GM23338 (cell line): ENCODE data around the gene PRKAR1B. TPM values are rescaled to one million over a fixed set of nuclear protein-coding genes. Genes with fewer than 3 reads are reported as not detected.

Experiments used
- ATAC-seq: fragments of 200-7000 bp; cut with Tn5 transposase; 3 replicates; pipeline ENCODE4 v1.9.1; 2020
- DNase-seq: peaks from one replicate; pipeline ENCODE4 v3.0.0-alpha.2; 2015; ENCODE audit warnings: low spot score
- H2AFZ ChIP-seq: fragments of 200-600 bp; sonication (generic); 2 replicates; pipeline ENCODE4 v1.8.0; 2016; ENCODE audit warnings: antibody characterized with exemption, mild to moderate bottlenecking, moderate library complexity
- H3F3A ChIP-seq: fragments of 200-600 bp; sonication (generic); replicated peaks from 2 replicates; pipeline ENCODE4 v1.8.0; 2017; ENCODE audit warnings: antibody characterized with exemption, mixed run types, low read depth
- H3K27ac ChIP-seq: fragments of 200-600 bp; sonication (generic); 2 replicates; pipeline ENCODE4 v1.6.1; 2016; ENCODE audit warnings: low read depth
- H3K27me3 ChIP-seq: fragments of 200-600 bp; sonication (generic); 2 replicates; pipeline ENCODE4 v1.8.0; 2016; ENCODE audit warnings: mild to moderate bottlenecking, mixed run types, moderate library complexity; ENCODE audit not compliant: insufficient read depth
- H3K36me3 ChIP-seq: fragments of 200-600 bp; sonication (generic); 2 replicates; pipeline ENCODE4 v1.8.0; 2016; ENCODE audit warnings: mild to moderate bottlenecking; ENCODE audit not compliant: insufficient read depth
- H3K4me1 ChIP-seq: fragments of 200-600 bp; sonication (generic); 2 replicates; pipeline ENCODE4 v1.8.0; 2016; ENCODE audit warnings: mild to moderate bottlenecking, moderate library complexity; ENCODE audit not compliant: insufficient read depth
- H3K4me2 ChIP-seq: fragments of 200-600 bp; sonication (generic); 2 replicates; pipeline ENCODE4 v1.7.1; 2017; ENCODE audit warnings: mixed run types
- H3K4me3 ChIP-seq: fragments of 200-600 bp; sonication (generic); 2 replicates; pipeline ENCODE4 v1.6.1; 2016; ENCODE audit warnings: mixed run types
- H3K79me2 ChIP-seq: fragments of 200-600 bp; sonication (generic); replicated peaks from 2 replicates; pipeline ENCODE4 v1.8.0; 2017; ENCODE audit warnings: mild to moderate bottlenecking; ENCODE audit not compliant: insufficient read depth
- H3K9me2 ChIP-seq: fragments of 200-600 bp; sonication (generic); 2 replicates; pipeline ENCODE4 v1.8.0; 2017; ENCODE audit not compliant: insufficient read depth
- H4K20me1 ChIP-seq: fragments of 200-600 bp; sonication (generic); replicated peaks from 2 replicates; pipeline ENCODE4 v1.8.0; 2017; ENCODE audit warnings: mild to moderate bottlenecking; ENCODE audit not compliant: insufficient read depth
- H3K27ac Mint-ChIP-seq: 2 replicates; pipeline ENCODE4 v1.8.0; 2020; ENCODE audit warnings: inconsistent platforms, mild to moderate bottlenecking, moderate library complexity, mixed read lengths
- H3K27me3 Mint-ChIP-seq: 3 replicates; pipeline ENCODE4 v1.8.0; 2022; ENCODE audit warnings: low read depth, mild to moderate bottlenecking, moderate library complexity, mixed read lengths, inconsistent platforms; ENCODE audit not compliant: insufficient read depth, poor library complexity
- H3K36me3 Mint-ChIP-seq: 3 replicates; pipeline ENCODE4 v1.8.0; 2021; ENCODE audit warnings: low read depth, mild to moderate bottlenecking, inconsistent platforms, moderate library complexity, mixed read lengths
- H3K4me1 Mint-ChIP-seq: 3 replicates; pipeline ENCODE4 v1.8.0; 2020; ENCODE audit warnings: mild to moderate bottlenecking, inconsistent platforms, mixed read lengths
- H3K4me3 Mint-ChIP-seq: 3 replicates; pipeline ENCODE4 v1.8.0; 2021; ENCODE audit warnings: moderate library complexity, mild to moderate bottlenecking, inconsistent platforms, mixed read lengths
- H3K9me3 Mint-ChIP-seq: 3 replicates; pipeline ENCODE4 v1.8.0; 2020; ENCODE audit warnings: moderate library complexity, mild to moderate bottlenecking, inconsistent platforms, mixed read lengths
- CREB1 ChIP-seq: fragments of 250-450 bp; sonication (Bioruptor Pico); IDR thresholded peaks from 2 replicates; pipeline ENCODE4 v1.5.0; 2020; ENCODE audit warnings: low read depth, mild to moderate bottlenecking, moderate library complexity
- CTCF ChIP-seq, 2 experiments: fragments of 200-600 bp in 1 of 2; sonication (generic) in 1 of 2; conservative IDR thresholded peaks; 2 replicates each; pipeline versions ENCODE4 v1.5.1 to v1.6.1; 2016 to 2017; ENCODE audit warnings: antibody characterized with exemption in 2 of 2, low read depth in 2 of 2, mild to moderate bottlenecking in 2 of 2, moderate library complexity in 1 of 2
- ETS1 ChIP-seq: IDR thresholded peaks from 2 replicates; pipeline ENCODE4 v1.6.1; 2016; ENCODE audit warnings: antibody characterized with exemption
- EZH2phosphoT487 ChIP-seq: fragments of 200-600 bp; sonication (generic); IDR thresholded peaks from one replicate; pipeline ENCODE4 v1.8.1; 2018; ENCODE audit warnings: antibody characterized with exemption; ENCODE audit not compliant: unreplicated experiment
- JUNB ChIP-seq: IDR thresholded peaks from one replicate; pipeline ENCODE4 v1.6.1; 2016; ENCODE audit warnings: antibody characterized with exemption; ENCODE audit not compliant: unreplicated experiment
- NANOG ChIP-seq: IDR thresholded peaks from 2 replicates; pipeline ENCODE4 v1.6.1; 2016; ENCODE audit warnings: antibody characterized with exemption, borderline replicate concordance
- REST ChIP-seq: IDR thresholded peaks from one replicate; pipeline ENCODE4 v1.6.1; 2018; ENCODE audit warnings: antibody characterized with exemption; ENCODE audit not compliant: unreplicated experiment
- STAT1 ChIP-seq: IDR thresholded peaks from one replicate; pipeline ENCODE4 v1.6.1; 2016; ENCODE audit warnings: antibody characterized with exemption; ENCODE audit not compliant: unreplicated experiment
- ZNF114 ChIP-seq: fragments of 250-450 bp; sonication (Bioruptor Pico); IDR thresholded peaks from 2 replicates; pipeline ENCODE4 v1.5.0; 2020; ENCODE audit warnings: mild to moderate bottlenecking, moderate library complexity
- ZNF331 ChIP-seq: fragments of 250-450 bp; sonication (Bioruptor Pico); IDR thresholded peaks from 2 replicates; pipeline ENCODE4 v1.5.0; 2020; ENCODE audit warnings: low read depth, mild to moderate bottlenecking, moderate library complexity
- ZNF462 ChIP-seq: fragments of 250-450 bp; sonication (Bioruptor Pico); IDR thresholded peaks from 2 replicates; pipeline ENCODE4 v1.5.0; 2020; ENCODE audit warnings: mild to moderate bottlenecking, moderate library complexity
- polyA plus RNA-seq: library from polyadenylated mRNA; unstranded; fragments of >200 nt; fragmentation: Nextera tagmentation; extraction: Ambion mirVana; gene quantifications from 2 replicates; pipeline ENCODE4 v1.2.1, GENCODE V29; 2016
- total RNA-seq: library from RNA; depleted of rRNA; stranded (reverse); fragments of >200 nt; shearing (Covaris generic); gene quantifications from 2 replicates; pipeline ENCODE4 v1.2.3, GENCODE V29; 2014

Gene PRKAR1B
- total and polyA plus RNA-seq, 2 experiments from 2014 or later: 35.7 to 36.7 TPM

GRCh38 chr7:608954-609353 is 118.1 kb downstream of the PRKAR1B start:
- Histone ChIP-seq H3K9me2 (peaks cover 6% of the 10 kb centered on the region; the same call in 1 of the 2 replicates), H3K4me3 (no peak overlapping the region), H3K79me2 (peaks cover 8% of the 10 kb centered on the region; the same call in 1 of the 2 replicates), H3K4me2 (no peak overlapping the region), H3K4me1 (no peaks in the 10 kb centered on the region), H4K20me1 (peaks cover 9% of the 10 kb centered on the region), H2AFZ (no peak overlapping the region), H3K27ac (no peak overlapping the region), H3K36me3 (no peaks in the 10 kb centered on the region; the same call in 1 of the 2 replicates), H3F3A (no peaks in the 10 kb centered on the region), H3K27me3 (no peaks in the 10 kb centered on the region)
- H3K4me3 Mint-ChIP-seq: no peak overlapping the region
- peaks cover 7% of the 10 kb centered on the region for H3K27me3 Mint-ChIP-seq
- ATAC-seq (no peak), DNase-seq (no peak)
- H3K36me3 Mint-ChIP-seq: peaks cover 5% of the 10 kb centered on the region; the same call in 1 of the 3 replicates
- H3K27ac Mint-ChIP-seq: no peak overlapping the region
- H3K4me1 Mint-ChIP-seq: peaks cover 10% of the 10 kb centered on the region
- no peak for TF ChIP-seq ZNF114
- no peak for TF ChIP-seq NANOG
- no peak for TF ChIP-seq STAT1
- TF ChIP-seq REST: no peak
- no peak for TF ChIP-seq CTCF (conservative IDR thresholded peaks at IDR 0.05; ENCODE audit: low read depth in 2 of 2)
- TF ChIP-seq ZNF462 (CRISPR knock-in tag): no peak
- TF ChIP-seq ZNF331 (CRISPR knock-in tag): no peak
- no peak for TF ChIP-seq JUNB
- no peak for TF ChIP-seq EZH2phosphoT487
- no peak for TF ChIP-seq CREB1 (CRISPR knock-in tag)
- TF ChIP-seq ETS1: no peak
- H3K9me3 Mint-ChIP-seq: no peaks in the 10 kb centered on the region
